ENCODE data around the gene HMCN1. TPM values are rescaled to one million over a fixed set of nuclear protein-coding genes. Genes with fewer than 3 reads are reported as not detected.

HMCN1 gene
- total RNA-seq: 11.6 TPM
- polyA plus RNA-seq (ENCODE audit: insufficient read depth in 1 of 8, insufficient read length in 8 of 8, low replicate concordance in 1 of 8): 10 to 100 TPM in 6 of 8 donors, 1 to 10 TPM in 2; 7.9 to 22.6 (median 11.2) TPM
- long read RNA-seq, donor 1, partial matches to known transcripts: 0 of 1 reads
- long read RNA-seq, donor 1, other reads (novel, unspliced or antisense): 0 of 1 reads
- long read RNA-seq, donor 2: 0 reads
- long read RNA-seq, donor 3: 0 reads
- long read RNA-seq, donor 4: 0 reads
- long read RNA-seq, donor 5, partial matches to known transcripts: 7 of 7 reads
- long read RNA-seq, donor 5, other reads (novel, unspliced or antisense): 0 of 7 reads
- long read RNA-seq, donor 6: 0 reads
- long read RNA-seq, donor 7: 0 reads
- long read RNA-seq, donor 8: 0 reads
- long read RNA-seq, donor 9: 0 reads
- long read RNA-seq, donor 10: 0 reads
- long read RNA-seq, donor 11: 0 reads

DNA sequence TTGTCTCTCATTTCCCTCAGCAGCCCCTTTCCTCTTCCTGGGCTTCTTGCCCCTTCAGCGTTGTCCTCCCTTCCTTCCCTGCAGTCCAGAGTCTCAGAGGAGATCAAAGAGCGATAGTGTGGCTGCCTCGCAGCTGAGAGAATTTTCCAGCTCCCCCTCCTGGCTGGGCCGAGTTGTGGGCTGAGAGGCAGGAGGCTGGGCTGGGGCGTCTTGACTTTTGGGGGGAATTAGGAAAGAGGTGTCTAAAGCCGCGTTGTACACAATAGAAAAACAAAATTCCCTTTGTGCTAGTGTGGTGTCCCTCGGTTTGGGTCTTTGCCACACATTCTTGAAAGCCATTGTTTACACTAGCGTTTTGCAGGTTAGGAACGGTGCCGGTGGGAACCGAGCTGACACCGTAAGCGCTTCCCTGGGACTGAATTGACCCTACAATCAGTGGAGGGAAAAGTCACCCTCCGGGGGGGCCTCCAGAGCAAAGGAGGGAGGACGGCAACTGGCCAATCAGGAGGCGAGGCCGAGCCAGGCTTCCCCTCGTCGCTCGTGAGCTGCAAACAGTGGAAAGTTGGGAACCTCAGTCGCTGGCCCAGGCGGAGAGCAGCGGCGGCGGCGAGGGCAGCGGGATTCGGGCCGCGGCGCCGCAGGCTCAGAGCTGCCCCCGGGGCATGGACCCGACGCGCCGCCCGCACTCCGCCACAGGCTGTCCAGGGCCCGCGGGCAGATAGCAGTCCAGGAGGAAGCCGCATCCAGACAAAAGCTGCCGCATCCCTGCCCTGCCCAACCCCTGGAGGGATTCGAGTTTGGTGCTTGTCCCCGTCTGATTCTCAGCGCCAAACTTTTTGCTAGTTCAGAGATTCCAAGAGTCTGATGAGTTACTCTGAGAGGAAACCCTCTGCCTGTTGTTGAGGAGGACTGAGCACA lies at the start of gene HMCN1:
Gene HMCN1, plus strand, starts transcription at position 574 of the 918 bp plus-strand sequence. CDS start 389 bp downstream, outside the sequence.
- Histone ChIP-seq H3K4me1 (ENCODE audit: control insufficient read depth, insufficient read depth, low read length) (peaks cover 10% of the 10 kb centered on the region), H3K9me3 (replicated peaks; ENCODE audit: control insufficient read depth, low read depth, low read length) (no peaks in the 10 kb centered on the region), H3K27me3 (ENCODE audit: control insufficient read depth, insufficient read depth, low read length) (peaks cover 3% of the 10 kb centered on the region), H3K4me3 (ENCODE audit: low read length) (peak within 1 kb of the TSS; percentile 58), H3K27ac (ENCODE audit: low read length) (peak within 1 kb of the TSS; percentile 55), H3K36me3 (ENCODE audit: control insufficient read depth, insufficient read depth, low read length) (no peaks in the 10 kb centered on the region)
- DNase-seq: peak; percentile 86
- under 1% methylated on average over 42 of the region's 47 CpGs for WGBS (ENCODE audit: insufficient coverage)

DNA sequence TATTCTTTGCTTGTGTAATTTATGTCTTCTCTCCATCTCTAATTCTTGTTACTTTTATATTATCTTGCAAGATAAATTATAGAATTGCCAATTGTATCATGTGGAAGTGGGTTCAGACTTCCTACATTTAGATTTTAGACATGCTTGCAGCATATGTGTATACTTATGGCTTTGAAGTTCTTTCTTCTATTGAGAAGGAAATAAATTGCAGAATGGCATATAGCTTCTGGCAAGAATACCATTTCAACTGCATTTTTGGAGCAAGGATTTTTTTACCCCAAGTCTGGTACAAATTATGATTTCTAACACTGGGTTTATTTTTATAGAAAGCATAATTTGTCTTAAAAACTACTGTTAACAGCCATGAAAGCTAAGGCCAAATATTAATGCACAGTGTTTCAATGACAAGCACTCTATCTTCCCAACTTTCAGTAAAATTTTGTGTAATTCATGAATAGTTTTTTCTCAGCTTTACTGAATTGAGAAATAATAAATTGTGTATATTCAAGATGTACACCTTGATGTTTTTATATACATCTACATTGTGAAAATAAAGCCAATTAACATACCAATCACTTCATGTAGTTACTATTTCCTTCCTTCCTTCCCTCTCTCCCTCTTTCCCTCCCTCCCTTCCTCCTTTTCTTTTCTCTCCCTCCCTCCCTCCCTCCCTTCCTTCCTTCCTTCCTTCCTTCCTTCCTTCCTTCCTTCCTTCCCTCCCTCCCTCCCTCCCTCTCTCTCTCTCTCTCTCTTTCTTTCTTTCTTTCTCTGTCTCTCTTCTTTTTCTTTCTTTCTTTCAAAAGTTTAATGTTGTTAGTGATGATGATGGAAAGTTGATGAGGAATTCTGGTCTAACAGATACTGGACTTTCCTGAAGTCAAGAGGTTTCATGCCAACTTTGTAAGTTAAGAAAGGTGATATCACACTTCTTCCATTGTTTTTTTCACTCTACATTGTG lies 47.1 kb upstream of the HMCN1 start:
- Histone ChIP-seq H3K9me3 (replicated peaks; ENCODE audit: control insufficient read depth, low read depth, low read length) (no peaks in the 10 kb centered on the region), H3K27me3 (ENCODE audit: control insufficient read depth, insufficient read depth, low read length) (no peaks in the 10 kb centered on the region), H3K4me1 (ENCODE audit: control insufficient read depth, insufficient read depth, low read length) (no peaks in the 10 kb centered on the region), H3K4me3 (ENCODE audit: low read length) (no peak overlapping the region), H3K27ac (ENCODE audit: low read length) (no peak overlapping the region), H3K36me3 (ENCODE audit: control insufficient read depth, insufficient read depth, low read length) (no peaks in the 10 kb centered on the region)
- DNase-seq: no peak

DNA sequence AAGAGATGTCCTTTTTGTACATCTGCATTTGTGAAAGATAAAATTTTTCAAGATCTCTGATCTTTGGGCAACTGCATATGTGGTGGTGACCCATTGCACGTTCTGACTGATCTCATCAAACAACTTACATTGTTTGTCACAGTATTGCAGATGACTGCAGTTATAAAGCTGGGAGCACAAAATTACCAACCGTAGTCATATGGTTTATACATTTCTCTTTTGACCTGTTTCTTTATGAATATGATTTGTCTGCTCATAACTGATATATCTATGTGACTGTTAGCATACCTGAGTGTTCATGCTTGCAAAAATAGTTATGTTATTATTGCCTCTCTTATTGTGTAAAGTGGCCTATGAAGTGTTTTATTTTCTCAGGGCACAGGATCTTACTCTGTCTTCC lies 43.7 kb upstream of the HMCN1 start:
- no peaks in the 10 kb centered on the region for H3K9me3 ChIP-seq (replicated peaks; ENCODE audit: control insufficient read depth, low read depth, low read length)
- no CpG with 5 or more reads among the region's 2 CpGs for WGBS (ENCODE audit: insufficient coverage)
- no peaks in the 10 kb centered on the region for H3K36me3 ChIP-seq (ENCODE audit: control insufficient read depth, insufficient read depth, low read length)
- H3K27ac ChIP-seq (ENCODE audit: low read length): no peak overlapping the region
- H3K4me1 ChIP-seq (ENCODE audit: control insufficient read depth, insufficient read depth, low read length): no peaks in the 10 kb centered on the region
- H3K27me3 ChIP-seq (ENCODE audit: control insufficient read depth, insufficient read depth, low read length): no peaks in the 10 kb centered on the region
- DNase-seq: no peak
- no peak overlapping the region for H3K4me3 ChIP-seq (ENCODE audit: low read length)

DNA sequence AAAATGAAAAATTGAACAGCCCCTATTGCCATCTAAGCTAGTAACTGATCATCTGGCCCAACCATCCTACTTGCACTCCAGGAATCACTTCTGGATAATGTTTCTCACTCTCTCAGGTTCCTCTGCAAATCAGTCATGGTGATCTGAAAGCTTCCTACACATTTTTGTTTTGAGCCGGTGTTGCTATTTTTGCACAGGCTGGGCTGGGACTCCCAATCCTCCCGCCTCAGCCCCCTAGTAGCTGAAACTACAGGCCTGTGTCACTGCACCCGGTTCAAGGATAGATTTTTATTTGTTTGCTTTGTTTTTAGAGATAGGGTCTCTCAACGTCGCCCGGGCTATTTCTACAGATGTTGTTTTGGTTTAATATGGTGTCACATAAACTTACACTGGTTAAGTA lies 40.5 kb upstream of the HMCN1 start:
- Histone ChIP-seq H3K4me3 (ENCODE audit: low read length) (no peak overlapping the region), H3K9me3 (replicated peaks; ENCODE audit: control insufficient read depth, low read depth, low read length) (no peaks in the 10 kb centered on the region), H3K4me1 (ENCODE audit: control insufficient read depth, insufficient read depth, low read length) (no peaks in the 10 kb centered on the region), H3K27me3 (ENCODE audit: control insufficient read depth, insufficient read depth, low read length) (no peaks in the 10 kb centered on the region), H3K36me3 (ENCODE audit: control insufficient read depth, insufficient read depth, low read length) (no peaks in the 10 kb centered on the region), H3K27ac (ENCODE audit: low read length) (peak overlapping the region; percentile 49)
- DNase-seq: no peak
- 33% methylated on average over 1 of the region's 6 CpGs for WGBS (ENCODE audit: insufficient coverage)

DNA sequence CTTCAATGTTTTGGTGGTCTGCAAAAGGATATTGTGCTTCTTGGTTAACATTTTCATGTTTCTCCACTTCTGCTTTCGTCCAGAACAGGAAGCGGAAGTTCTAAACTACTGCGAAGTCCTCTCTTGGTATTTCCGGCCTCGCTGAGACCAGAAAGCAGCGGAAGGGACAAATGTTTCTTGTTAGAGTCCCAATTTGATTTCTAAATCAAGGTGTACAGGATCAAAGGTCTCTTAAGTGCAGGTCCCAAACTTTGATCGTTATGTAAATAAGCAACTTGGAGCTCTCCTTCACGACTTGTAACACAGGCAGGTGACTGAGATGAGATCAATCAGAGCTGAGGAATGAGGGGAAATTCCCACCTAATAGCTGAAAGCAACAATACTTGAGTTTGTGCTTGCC lies 40.1 kb upstream of the HMCN1 start:
- no peaks in the 10 kb centered on the region for H3K36me3 ChIP-seq (ENCODE audit: control insufficient read depth, insufficient read depth, low read length)
- H3K4me3 ChIP-seq (ENCODE audit: low read length): no peak overlapping the region
- 7% methylated on average over 3 of the region's 8 CpGs for WGBS (ENCODE audit: insufficient coverage)
- no peaks in the 10 kb centered on the region for H3K27me3 ChIP-seq (ENCODE audit: control insufficient read depth, insufficient read depth, low read length)
- no peaks in the 10 kb centered on the region for H3K4me1 ChIP-seq (ENCODE audit: control insufficient read depth, insufficient read depth, low read length)
- DNase-seq: peak; percentile 66
- no peaks in the 10 kb centered on the region for H3K9me3 ChIP-seq (replicated peaks; ENCODE audit: control insufficient read depth, low read depth, low read length)
- H3K27ac ChIP-seq (ENCODE audit: low read length): peak overlapping the region; percentile 58

DNA sequence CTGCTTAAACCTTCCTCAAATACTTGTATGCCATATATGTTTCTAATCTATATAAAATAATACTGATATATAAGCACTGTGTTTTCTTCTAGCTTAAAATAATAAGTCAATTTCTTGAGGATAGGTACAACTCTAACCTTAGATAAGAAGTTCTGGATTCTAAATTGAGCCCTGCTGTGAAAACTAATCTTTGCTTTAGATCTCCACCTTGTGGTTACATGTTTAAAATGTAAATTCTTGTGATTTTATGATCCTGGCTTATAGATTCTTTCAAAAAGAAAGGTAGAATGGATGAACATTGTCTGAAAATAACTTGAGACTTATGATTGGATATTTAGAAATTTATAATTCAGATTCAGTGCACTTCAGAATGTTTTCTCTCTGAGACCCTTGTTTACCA lies 38.9 kb upstream of the HMCN1 start:
- no peaks in the 10 kb centered on the region for H3K27me3 ChIP-seq (ENCODE audit: control insufficient read depth, insufficient read depth, low read length)
- no peaks in the 10 kb centered on the region for H3K4me1 ChIP-seq (ENCODE audit: control insufficient read depth, insufficient read depth, low read length)
- DNase-seq: no peak
- no peak overlapping the region for H3K4me3 ChIP-seq (ENCODE audit: low read length)
- no peak overlapping the region for H3K27ac ChIP-seq (ENCODE audit: low read length)
- H3K36me3 ChIP-seq (ENCODE audit: control insufficient read depth, insufficient read depth, low read length): no peaks in the 10 kb centered on the region
- no peaks in the 10 kb centered on the region for H3K9me3 ChIP-seq (replicated peaks; ENCODE audit: control insufficient read depth, low read depth, low read length)

DNA sequence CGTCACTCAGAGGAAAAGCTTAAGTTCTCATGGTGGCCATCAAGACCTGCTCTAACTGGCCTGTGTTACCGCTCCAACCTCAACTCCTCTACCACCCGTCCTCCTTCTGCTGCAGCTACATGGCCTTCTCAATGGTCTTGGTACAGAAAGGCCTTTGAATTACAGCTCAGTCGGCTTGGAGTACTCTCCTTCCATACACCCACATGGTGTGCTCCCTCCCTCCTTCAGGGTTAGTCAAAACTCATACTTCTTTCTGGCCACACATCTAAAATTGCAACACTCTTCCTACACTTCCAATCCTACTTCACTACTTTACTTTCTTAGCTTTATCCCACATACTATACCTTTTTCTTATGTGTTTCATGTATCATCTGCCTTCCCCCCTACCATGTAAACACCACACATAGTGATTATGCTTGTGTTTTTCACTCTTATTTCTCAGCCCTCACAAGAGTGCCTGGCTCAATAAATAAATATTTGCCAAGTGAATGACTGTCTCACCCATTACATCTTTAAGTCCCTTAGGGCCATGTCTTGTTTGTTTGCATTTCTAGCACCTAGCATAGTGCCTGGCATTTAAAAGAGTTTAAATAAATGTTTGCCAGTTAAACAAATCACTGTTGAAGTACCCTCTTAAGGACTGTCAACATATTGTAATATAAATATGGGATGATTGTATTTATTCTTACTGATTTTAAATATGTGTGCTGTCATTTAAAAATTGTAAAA lies 37.6 kb upstream of the HMCN1 start:
- no peak for DNase-seq
- no peaks in the 10 kb centered on the region for H3K27me3 ChIP-seq (ENCODE audit: control insufficient read depth, insufficient read depth, low read length)
- H3K4me3 ChIP-seq (ENCODE audit: low read length): no peak overlapping the region
- H3K36me3 ChIP-seq (ENCODE audit: control insufficient read depth, insufficient read depth, low read length): no peaks in the 10 kb centered on the region
- no peak overlapping the region for H3K27ac ChIP-seq (ENCODE audit: low read length)
- no peaks in the 10 kb centered on the region for H3K4me1 ChIP-seq (ENCODE audit: control insufficient read depth, insufficient read depth, low read length)
- WGBS (ENCODE audit: insufficient coverage): 78% methylated on average over 4 of the region's 4 CpGs
- H3K9me3 ChIP-seq (replicated peaks; ENCODE audit: control insufficient read depth, low read depth, low read length): no peaks in the 10 kb centered on the region

DNA sequence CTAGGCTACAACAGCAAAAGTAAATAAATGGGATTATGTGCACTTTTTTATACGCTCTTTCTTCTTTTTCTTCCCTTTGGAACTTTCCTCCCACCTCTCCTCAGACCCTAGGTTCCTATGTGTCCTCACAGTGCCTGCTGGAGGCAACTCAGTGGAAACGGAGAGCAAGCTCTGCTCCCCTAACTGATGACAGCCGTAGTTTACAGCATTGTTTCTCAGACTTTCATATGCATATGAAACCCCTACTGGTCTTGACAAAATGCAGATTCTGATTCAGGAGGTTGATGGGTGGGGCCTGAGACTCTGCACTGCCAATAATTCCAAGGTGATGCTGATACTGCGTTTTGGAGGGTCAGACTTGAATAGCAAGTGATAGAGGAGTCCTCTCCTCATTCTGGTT lies 34.3 kb upstream of the HMCN1 start:
- no peak overlapping the region for H3K4me3 ChIP-seq (ENCODE audit: low read length)
- WGBS (ENCODE audit: insufficient coverage): 33% methylated on average over 1 of the region's 4 CpGs
- no peaks in the 10 kb centered on the region for H3K36me3 ChIP-seq (ENCODE audit: control insufficient read depth, insufficient read depth, low read length)
- no peaks in the 10 kb centered on the region for H3K27me3 ChIP-seq (ENCODE audit: control insufficient read depth, insufficient read depth, low read length)
- no peaks in the 10 kb centered on the region for H3K9me3 ChIP-seq (replicated peaks; ENCODE audit: control insufficient read depth, low read depth, low read length)
- no peak overlapping the region for H3K27ac ChIP-seq (ENCODE audit: low read length)
- no peaks in the 10 kb centered on the region for H3K4me1 ChIP-seq (ENCODE audit: control insufficient read depth, insufficient read depth, low read length)
- DNase-seq: no peak

DNA sequence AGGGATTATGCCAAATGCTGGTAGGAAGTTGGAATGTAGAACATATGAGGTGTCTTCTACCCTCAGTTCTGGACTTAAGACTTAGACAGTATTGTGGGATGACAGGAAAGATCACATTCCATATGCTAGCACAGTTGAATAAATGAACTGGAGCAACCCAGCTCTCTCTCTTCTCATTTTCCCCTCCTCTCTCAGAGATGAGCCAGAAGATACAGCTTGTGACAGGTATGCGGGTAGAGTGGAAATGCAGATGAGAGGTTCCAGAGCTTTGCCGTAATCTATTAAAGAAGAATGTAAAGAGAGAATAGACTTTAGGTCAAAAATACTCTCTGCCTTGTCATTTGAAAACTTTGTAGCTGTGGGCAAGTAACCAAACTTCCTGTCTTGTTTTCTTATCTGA lies 32.5 kb upstream of the HMCN1 start:
- WGBS (ENCODE audit: insufficient coverage): no CpG with 5 or more reads among the region's 2 CpGs

More for the DNA sequence above, 32.5 kb upstream of the HMCN1 start:
- Histone ChIP-seq H3K27ac (ENCODE audit: low read length) (no peak overlapping the region), H3K27me3 (ENCODE audit: control insufficient read depth, insufficient read depth, low read length) (no peaks in the 10 kb centered on the region), H3K36me3 (ENCODE audit: control insufficient read depth, insufficient read depth, low read length) (no peaks in the 10 kb centered on the region), H3K9me3 (replicated peaks; ENCODE audit: control insufficient read depth, low read depth, low read length) (no peaks in the 10 kb centered on the region), H3K4me3 (ENCODE audit: low read length) (no peak overlapping the region), H3K4me1 (ENCODE audit: control insufficient read depth, insufficient read depth, low read length) (no peaks in the 10 kb centered on the region)
- no peak for DNase-seq

All from muscle of leg (tissue), 16 donors.